H1 (cell line): ENCODE results near the gene HBEGF. TPM values are rescaled to one million over a fixed set of nuclear protein-coding genes. Genes with fewer than 3 reads are reported as not detected.

Source experiments
- CTCF ChIA-PET: fragments of 300-600 bp; sonication (Branson Sonifier 250); formaldehyde crosslinking; loops from one replicate; lab custom pipeline; 2021; ENCODE audit not compliant: partially characterized antibody; lab: Charles Lee
- POLR2A ChIA-PET: fragments of 300-600 bp; sonication (Branson Sonifier 250); formaldehyde crosslinking; loops from one replicate; lab custom pipeline; 2021; ENCODE audit warnings: inconsistent platforms; ENCODE audit not compliant: partially characterized antibody; lab: Charles Lee
- DNase-seq, 2 experiments: peaks; one replicate each; pipeline versions ENCODE4 v3.0.0 to v3.0.0-alpha.2; 2010 to 2022; ENCODE audit warnings: low spot score in 2 of 2, low read depth in 1 of 2, mixed read lengths in 1 of 2
- FAIRE-seq: peaks from 2 replicates; lab custom pipeline; 2011; peaks lifted over from hg19 to GRCh38; lab: Jason Lieb, UNC
- H2AFZ ChIP-seq: 2 replicates; pipeline ENCODE4 v1.8.1; 2012; ENCODE audit warnings: low read length, inconsistent platforms
- H2AK5ac ChIP-seq: 2 replicates; pipeline ENCODE4 v1.6.1; 2013; ENCODE audit warnings: low read depth, low read length
- H2BK120ac ChIP-seq: replicated peaks from 2 replicates; pipeline ENCODE3; 2013; ENCODE audit warnings: low read depth, low read length, inconsistent platforms
- H2BK12ac ChIP-seq: 2 replicates; pipeline ENCODE4 v1.6.1; 2013; ENCODE audit warnings: low read depth, low read length
- H2BK15ac ChIP-seq: 2 replicates; pipeline ENCODE4 v1.6.1; 2013; ENCODE audit warnings: low read length
- H2BK20ac ChIP-seq: 2 replicates; pipeline ENCODE4 v1.6.1; 2013; ENCODE audit warnings: low read length
- H2BK5ac ChIP-seq: 2 replicates; pipeline ENCODE4 v1.6.1; 2013; ENCODE audit warnings: low read depth, low read length
- H3K14ac ChIP-seq: 2 replicates; pipeline ENCODE4 v1.6.1; 2013; ENCODE audit warnings: inconsistent platforms; ENCODE audit not compliant: insufficient read length
- H3K18ac ChIP-seq: 2 replicates; pipeline ENCODE4 v1.6.1; 2013; ENCODE audit warnings: low read length; ENCODE audit errors: extremely low read depth
- H3K23ac ChIP-seq: 2 replicates; pipeline ENCODE4 v1.6.1; 2013; ENCODE audit warnings: inconsistent platforms; ENCODE audit not compliant: insufficient read length
- H3K23me2 ChIP-seq: 2 replicates; pipeline ENCODE4 v1.6.1; 2013; ENCODE audit warnings: low read depth, low read length
- H3K27ac ChIP-seq: 2 replicates; pipeline ENCODE4 v1.6.1; 2011; ENCODE audit warnings: low read depth, low read length, inconsistent platforms
- H3K27me3 ChIP-seq, 4 experiments: replicated peaks in 1 of 4; 1 replicate in 1 of 4; 2 replicates in 3 of 4; pipeline versions ENCODE4 v1.6.1 to v1.8.1; 2011 to 2013; ENCODE audit warnings: low read length in 3 of 4, mild to moderate bottlenecking in 3 of 4, inconsistent platforms in 2 of 4, mixed read lengths in 2 of 4, moderate library complexity in 1 of 4; ENCODE audit not compliant: control insufficient read depth in 3 of 4, insufficient read depth in 3 of 4; ENCODE audit errors: extremely low read depth in 1 of 4
- H3K36me3 ChIP-seq, 4 experiments: 2 replicates each; pipeline versions ENCODE4 v1.6.1 to v1.8.1; 2011 to 2013; ENCODE audit warnings: mild to moderate bottlenecking in 4 of 4, low read length in 3 of 4, moderate library complexity in 2 of 4, control low read depth in 1 of 4, inconsistent platforms in 1 of 4; ENCODE audit not compliant: insufficient read depth in 4 of 4, control insufficient read depth in 2 of 4
- H3K4ac ChIP-seq: replicated peaks from 2 replicates; pipeline ENCODE3; 2013; ENCODE audit warnings: low read length, low read depth, mixed read lengths, inconsistent platforms; ENCODE audit not compliant: insufficient read length
- H3K4me1 ChIP-seq, 4 experiments: replicated peaks in 1 of 4; 1 replicate in 1 of 4; 2 replicates in 3 of 4; pipeline versions ENCODE4 v1.6.1 to v1.8.1; 2011 to 2013; ENCODE audit warnings: low read length in 3 of 4, inconsistent platforms in 2 of 4, mixed read lengths in 1 of 4; ENCODE audit not compliant: insufficient read depth in 4 of 4, control insufficient read depth in 3 of 4
- H3K4me2 ChIP-seq, 2 experiments: 2 replicates each; pipeline versions ENCODE4 v1.6.1 to v1.8.1; 2011 to 2013; ENCODE audit warnings: low read depth in 2 of 2, low read length in 2 of 2, control low read depth in 1 of 2, inconsistent platforms in 1 of 2, mild to moderate bottlenecking in 1 of 2; ENCODE audit not compliant: insufficient read depth in 1 of 2
- H3K4me3 ChIP-seq, 4 experiments: fragments of 200-600, 300-600 bp in 1 of 4; sonication (generic), shearing (Covaris generic), sonication (Bioruptor Twin) in 1 of 4; 2 replicates each; pipeline versions ENCODE4 v1.5.1 to v1.8.1; 2011 to 2016; ENCODE audit warnings: low read length in 4 of 4, low read depth in 3 of 4, control low read depth in 2 of 4, inconsistent platforms in 2 of 4, mild to moderate bottlenecking in 2 of 4, mixed read lengths in 1 of 4, moderate library complexity in 1 of 4; ENCODE audit not compliant: insufficient read depth in 2 of 4; ENCODE audit errors: extremely low read depth in 1 of 4
- H3K56ac ChIP-seq: replicated peaks from 2 replicates; pipeline ENCODE3; 2013; ENCODE audit warnings: low read depth, mild to moderate bottlenecking, mixed read lengths, low read length, inconsistent platforms; ENCODE audit not compliant: insufficient read length
- H3K79me1 ChIP-seq: 2 replicates; pipeline ENCODE4 v1.6.1; 2013; ENCODE audit warnings: low read depth, low read length, control low read depth
- H3K79me2 ChIP-seq, 2 experiments: 2 replicates each; pipeline versions ENCODE4 v1.6.1 to v1.8.1; 2012 to 2013; ENCODE audit warnings: low read length in 2 of 2, mild to moderate bottlenecking in 2 of 2, inconsistent platforms in 1 of 2; ENCODE audit not compliant: insufficient read depth in 2 of 2, control insufficient read depth in 1 of 2
- H3K9ac ChIP-seq, 4 experiments: replicated peaks in 1 of 4; 1 replicate in 1 of 4; 2 replicates in 3 of 4; pipeline versions ENCODE4 v1.6.1 to v1.8.1; 2011 to 2013; ENCODE audit warnings: low read depth in 3 of 4, low read length in 3 of 4, control low read depth in 2 of 4, mild to moderate bottlenecking in 2 of 4, moderate library complexity in 2 of 4, inconsistent platforms in 1 of 4; ENCODE audit errors: extremely low read depth in 1 of 4
- H3K9me3 ChIP-seq, 2 experiments: 2 replicates each; pipeline versions ENCODE4 v1.6.1 to v1.8.1; 2012 to 2013; ENCODE audit warnings: mild to moderate bottlenecking in 2 of 2, moderate library complexity in 2 of 2, control low read depth in 1 of 2, inconsistent platforms in 1 of 2, low read depth in 1 of 2, low read length in 1 of 2, mixed read lengths in 1 of 2; ENCODE audit not compliant: insufficient read depth in 2 of 2
- H4K20me1 ChIP-seq, 2 experiments: replicated peaks in 1 of 2; 2 replicates each; pipeline versions ENCODE3 to v1.8.1; 2011 to 2013; ENCODE audit warnings: inconsistent platforms in 2 of 2, low read length in 2 of 2, mild to moderate bottlenecking in 1 of 2; ENCODE audit not compliant: insufficient read depth in 2 of 2, control insufficient read depth in 1 of 2
- H4K5ac ChIP-seq: 2 replicates; pipeline ENCODE4 v1.6.1; 2013; ENCODE audit warnings: low read length, low read depth, mixed read lengths, inconsistent platforms; ENCODE audit not compliant: insufficient read length
- H4K8ac ChIP-seq: 2 replicates; pipeline ENCODE4 v1.8.0; 2013; ENCODE audit warnings: mild to moderate bottlenecking, moderate library complexity, low read length, inconsistent platforms; ENCODE audit not compliant: insufficient read depth; ENCODE audit errors: extremely low read depth
- H4K91ac ChIP-seq: replicated peaks from 2 replicates; pipeline ENCODE3; 2013; ENCODE audit warnings: low read length, mixed read lengths, inconsistent platforms; ENCODE audit not compliant: insufficient read length
- BACH1 ChIP-seq: IDR thresholded peaks from 2 replicates; pipeline ENCODE4 v1.6.1; 2012; ENCODE audit warnings: low read length, improper control_type of control experiment
- CBX5 ChIP-seq: fragments of 300-800, 300-1000 bp; sonication (generic); IDR thresholded peaks from 2 replicates; pipeline ENCODE4 v1.7.1; 2016; ENCODE audit warnings: antibody characterized with exemption, low read length, low read depth
- CEBPB ChIP-seq: IDR thresholded peaks from 2 replicates; pipeline ENCODE4 v1.6.1; 2012; ENCODE audit warnings: low read depth, low read length
- CTBP2 ChIP-seq: IDR thresholded peaks from 2 replicates; pipeline ENCODE4 v1.7.0; 2011; ENCODE audit warnings: borderline replicate concordance, mild to moderate bottlenecking, moderate library complexity, mixed read lengths, low read length; ENCODE audit not compliant: insufficient read depth, insufficient read length
- HDAC2 ChIP-seq, 2 experiments: fragments of 300-600 bp in 1 of 2; sonication (generic) in 1 of 2; IDR thresholded peaks; 2 replicates each; pipeline ENCODE4 v1.6.1; 2011 to 2012; ENCODE audit warnings: low read depth in 2 of 2, low read length in 2 of 2, mild to moderate bottlenecking in 2 of 2, moderate library complexity in 2 of 2, borderline replicate concordance in 1 of 2, inconsistent platforms in 1 of 2
- POLR2AphosphoS5 ChIP-seq: IDR thresholded peaks from 2 replicates; pipeline ENCODE4 v1.6.1; 2011; ENCODE audit warnings: low read depth, low read length
- RXRA ChIP-seq: IDR thresholded peaks from 2 replicates; pipeline ENCODE4 v1.6.1; 2011; ENCODE audit warnings: low read depth, mild to moderate bottlenecking, low read length, moderate library complexity; ENCODE audit not compliant: insufficient read depth
- SRF ChIP-seq: IDR thresholded peaks from 2 replicates; pipeline ENCODE4 v1.6.1; 2011; ENCODE audit warnings: mild to moderate bottlenecking, low read depth, low read length, moderate library complexity
- SUZ12 ChIP-seq: fragments of 200-600 bp; sonication (generic); IDR thresholded peaks from 2 replicates; pipeline ENCODE4 v1.6.1; 2012; ENCODE audit warnings: mild to moderate bottlenecking, inconsistent platforms, low read length, moderate library complexity, mixed read lengths
- TEAD4 ChIP-seq: IDR thresholded peaks from 2 replicates; pipeline ENCODE4 v1.6.1; 2012; ENCODE audit warnings: low read depth, low read length, inconsistent platforms, mixed read lengths
- WGBS, 2 experiments: shearing (Covaris generic) in 1 of 2; methylation state at CpG; one replicate each; pipeline versions ENCODE4 v1.1.6 to v1.1.7; 2013 to 2015; ENCODE audit warnings: low lambda C conversion rate in 2 of 2, mixed read lengths in 2 of 2, inconsistent platforms in 1 of 2, low coverage in 1 of 2, missing lambda C conversion rate in 1 of 2; ENCODE audit not compliant: insufficient replicate concordance in 2 of 2, insufficient coverage in 1 of 2, insufficient read length in 1 of 2; ENCODE audit errors: extremely low coverage in 1 of 2, missing lambda C conversion rate in 1 of 2; 5-methylcytosine and 5-hydroxymethylcytosine counted together
- polyA plus RNA-seq, 7 experiments: library from polyadenylated mRNA; depleted of rRNA in 3 of 7; stranded (reverse) in 5 of 7; unstranded in 2 of 7; fragments of >200 nt in 5 of 7; fragments of 200-250 nt in 2 of 7; gene quantifications; 1 replicate in 5 of 7; 2 replicates in 1 of 7; 4 replicates in 1 of 7; pipeline versions ENCODE4 v1.2.1 to v1.2.3, GENCODE V29; 2011 to 2013; ENCODE audit warnings: missing spikeins in 2 of 7, mixed read lengths in 2 of 7
- total RNA-seq: library from RNA; stranded (reverse); fragmentation: NEBNext Ultra II Directional; extraction: Animal tissue kit (Norgen Biotek cat#: 25700); gene quantifications from 2 replicates; pipeline ENCODE4 v1.2.1, GENCODE V29; 2021
- TF ChIP-seq, protein P1 (sequence below): IDR thresholded peaks from 2 replicates; pipeline ENCODE4 v1.6.1; 2012; ENCODE audit warnings: inconsistent platforms

HBEGF gene
- total and polyA plus RNA-seq, 2 of the 8 experiments (the other 6 are each of a cell fraction or from before 2014, with no cell fraction given) = 2.4 to 2.5 TPM

DNA sequence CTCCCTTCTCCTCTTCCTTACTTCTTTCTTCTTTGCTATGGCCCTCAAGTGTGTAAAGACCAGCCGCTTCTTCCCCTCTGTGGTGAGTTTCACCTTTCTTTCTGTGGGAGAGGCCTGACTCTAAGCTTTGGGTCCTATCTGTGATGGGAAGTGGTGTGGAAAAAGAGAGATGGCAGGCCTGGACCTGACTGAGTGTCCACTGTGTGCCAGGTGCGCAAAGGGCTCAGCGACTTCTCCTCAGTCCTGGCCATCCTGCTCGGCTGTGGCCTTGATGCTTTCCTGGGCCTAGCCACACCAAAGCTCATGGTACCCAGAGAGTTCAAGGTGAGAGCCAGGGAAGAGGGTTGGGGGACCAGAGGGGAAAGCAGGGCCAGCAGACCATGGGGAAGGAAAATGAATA, 19.5 kb upstream of the HBEGF start:
- no peaks in the 10 kb centered on the region for H3K79me2 ChIP-seq
- peaks cover 0 to 7% (median 2%) of the 10 kb centered on the region in 4 experiments; a peak in 2 of 7 replicates for H3K27me3 ChIP-seq
- no peak overlapping the region for H3K18ac ChIP-seq
- H3K4me3 ChIP-seq = no peak overlapping the region
- ChIA-PET POLR2A (interaction anchor here (1.2 to 1.8 kb wide), 3 partner anchors 31 to 191 kb away, joined by 3 to 5 read pairs (median 4); partner anchors contain the start of genes ANKHD1 and CYSTM1), CTCF (interaction anchor here (0.8 to 2.7 kb wide), 9 partner anchors 12 to 360 kb away, joined by 3 to 15 read pairs (median 4); no protein-coding TSS in a partner anchor)
- no peak for FAIRE-seq
- H3K4me1 ChIP-seq = peaks cover 0 to 8% (median 2%) of the 10 kb centered on the region in 4 experiments; a peak in 3 of 7 replicates
- peaks cover 3% of the 10 kb centered on the region; the same call in 1 of the 2 replicates for H3K23me2 ChIP-seq
- H3K27ac ChIP-seq = no peak overlapping the region
- H3K23ac ChIP-seq = no peak overlapping the region
- H2BK20ac ChIP-seq = no peak overlapping the region
- no peak overlapping the region for H2BK15ac ChIP-seq
- no peak overlapping the region for H3K4ac ChIP-seq
- H2AK5ac ChIP-seq = no peak overlapping the region
- no peaks in the 10 kb centered on the region for H3K36me3 ChIP-seq
- H2BK120ac ChIP-seq = no peak overlapping the region
- no peaks in the 10 kb centered on the region; the same call in 1 of the 2 replicates for H3K79me1 ChIP-seq
- WGBS, 2 experiments = 95% methylated on average over 4 of the region's 4 CpGs; no CpG with 5 or more reads in 1 of the 2 experiments
- H2AFZ ChIP-seq = no peak overlapping the region
- no peaks in the 10 kb centered on the region for H4K20me1 ChIP-seq
- no peak overlapping the region for H3K56ac ChIP-seq
- no peak overlapping the region for H4K5ac ChIP-seq
- no peak overlapping the region for H2BK12ac ChIP-seq
- H3K4me2 ChIP-seq = no peak overlapping the region
- no peak overlapping the region for H4K91ac ChIP-seq
- H3K9ac ChIP-seq = no peak overlapping the region
- H4K8ac ChIP-seq = no peak overlapping the region
- no peak for DNase-seq
- H3K9me3 ChIP-seq = no peaks in the 10 kb centered on the region
- H3K14ac ChIP-seq = no peak overlapping the region
- no peak overlapping the region for H2BK5ac ChIP-seq
- TF ChIP-seq CEBPB = no peak
- no peak for TF ChIP-seq HDAC2 (IDR thresholded peaks at IDR 0.05; ENCODE audit: borderline replicate concordance in 1 of 2, low read depth in 2 of 2, low read length in 2 of 2)
- TF ChIP-seq SUZ12 = no peak
- no peak for TF ChIP-seq CTBP2
- TF ChIP-seq RXRA = no peak
- TF ChIP-seq POLR2AphosphoS5 = no peak
- TF ChIP-seq, protein P1, sequence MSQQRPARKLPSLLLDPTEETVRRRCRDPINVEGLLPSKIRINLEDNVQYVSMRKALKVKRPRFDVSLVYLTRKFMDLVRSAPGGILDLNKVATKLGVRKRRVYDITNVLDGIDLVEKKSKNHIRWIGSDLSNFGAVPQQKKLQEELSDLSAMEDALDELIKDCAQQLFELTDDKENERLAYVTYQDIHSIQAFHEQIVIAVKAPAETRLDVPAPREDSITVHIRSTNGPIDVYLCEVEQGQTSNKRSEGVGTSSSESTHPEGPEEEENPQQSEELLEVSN = no peak
- TF ChIP-seq CBX5 = no peak
- no peak for TF ChIP-seq TEAD4
- TF ChIP-seq SRF = no peak
- TF ChIP-seq BACH1 = no peak
